Measurements from ENCODE around the gene WSB1. TPM values are rescaled to one million over a fixed set of nuclear protein-coding genes. Genes with fewer than 3 reads are reported as not detected.

The WSB1 gene
- total and polyA plus RNA-seq, 4 donors, result 26.6 to 86.2 (median 45.8) TPM

DNA sequence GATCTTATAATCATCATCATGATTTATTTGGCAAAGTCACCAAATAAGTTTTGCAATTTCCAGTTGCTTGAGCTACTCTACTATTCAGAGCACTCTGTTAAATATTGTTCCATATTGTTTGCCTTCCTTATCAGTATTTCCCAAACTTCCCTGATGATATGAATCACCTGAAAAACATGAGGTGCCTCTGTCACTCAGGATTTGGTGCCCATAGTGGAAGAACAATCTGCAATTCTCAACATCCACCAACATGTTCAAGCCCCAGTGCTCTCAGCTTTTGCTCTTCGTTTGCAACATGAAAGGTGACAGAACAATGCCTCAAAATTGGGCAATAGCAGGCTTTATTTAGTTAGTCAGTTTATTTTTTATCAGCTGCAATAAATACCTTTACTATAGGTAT, 28.6 kb upstream of the WSB1 start:
- TF ChIP-seq REST (IDR thresholded peaks at IDR 0.05) (no peak), TAF1 (conservative IDR thresholded peaks at IDR 0.05) (no peak), RAD21 (IDR thresholded peaks at IDR 0.05) (peak in 1 of 2 donors; percentile 6), JUND (IDR thresholded peaks at IDR 0.05) (peak; percentile 53 to 60), GABPA (IDR thresholded peaks at IDR 0.05 in 1 of 2, conservative IDR thresholded peaks at IDR 0.05 in 1 of 2) (peak in 1 of 2 donors; percentile 13), SP1 (IDR thresholded peaks at IDR 0.05) (no peak), HNF4G (IDR thresholded peaks at IDR 0.05) (no peak), EGR1 (IDR thresholded peaks at IDR 0.05; ENCODE audit: low read depth in 2 of 2) (no peak), RXRA (IDR thresholded peaks at IDR 0.05) (peak in 1 of 2 donors; percentile 54), ZBTB33 (IDR thresholded peaks at IDR 0.05) (no peak), YY1 (IDR thresholded peaks at IDR 0.05) (peak; percentile 15), NR2F2 (IDR thresholded peaks at IDR 0.05) (no peak), FOXA1 (IDR thresholded peaks at IDR 0.05) (no peak), HNF4A (conservative IDR thresholded peaks at IDR 0.05) (no peak), ATF3 (IDR thresholded peaks at IDR 0.05) (no peak), CTCF (IDR thresholded peaks at IDR 0.05; ENCODE audit: low read depth, low read length, missing input control) (no peak), FOXA2 (IDR thresholded peaks at IDR 0.05) (no peak)
- TF ChIP-seq, protein P1, sequence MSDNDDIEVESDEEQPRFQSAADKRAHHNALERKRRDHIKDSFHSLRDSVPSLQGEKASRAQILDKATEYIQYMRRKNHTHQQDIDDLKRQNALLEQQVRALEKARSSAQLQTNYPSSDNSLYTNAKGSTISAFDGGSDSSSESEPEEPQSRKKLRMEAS (IDR thresholded peaks at IDR 0.05), result peak; percentile 62
- no peak overlapping the region for H3K9ac ChIP-seq (ENCODE audit: low read depth in 1 of 2, low read length in 2 of 2)
- no peaks in the 10 kb centered on the region for H3K9me3 ChIP-seq (ENCODE audit: control insufficient read depth in 4 of 4, low read length in 3 of 4)
- H3K4me3 ChIP-seq (ENCODE audit: low read depth in 1 of 3, low read length in 3 of 3), result no peak overlapping the region
- H3K36me3 ChIP-seq (ENCODE audit: control insufficient read depth in 4 of 4, insufficient read depth in 3 of 4, low read depth in 1 of 4, low read length in 3 of 4), result no peaks in the 10 kb centered on the region
- no peak for DNase-seq (ENCODE audit: low spot score)
- H3K4me1 ChIP-seq (ENCODE audit: control insufficient read depth in 4 of 4, insufficient read depth in 4 of 4, low read length in 3 of 4), result peaks cover 0 to 3% (median 2%) of the 10 kb centered on the region in 4 donors
- 1% methylated on average over 1 of the region's 1 CpG for WGBS
- no peak overlapping the region for H3K27ac ChIP-seq (ENCODE audit: low read depth in 1 of 2, low read length in 2 of 2)
- H3K27me3 ChIP-seq (ENCODE audit: control insufficient read depth in 4 of 4, insufficient read depth in 4 of 4, low read length in 3 of 4), result no peaks in the 10 kb centered on the region

Data from liver (tissue), 9 donors.